DND-41 (cell line): ENCODE data around the gene MCU.

Source experiments
- ATAC-seq: fragments of 200-7000 bp; cut with Tn5 transposase; 3 replicates; pipeline ENCODE4 v1.9.1; 2021; ENCODE audit warnings: low read depth; ENCODE audit not compliant: insufficient read depth
- DNase-seq: peaks from one replicate; pipeline ENCODE4 v3.0.0-alpha.2; 2020
- H2AFZ ChIP-seq: 2 replicates; pipeline ENCODE4 v1.6.0; 2012; ENCODE audit warnings: low read depth, low read length
- H3K27ac ChIP-seq: 2 replicates; pipeline ENCODE4 v1.5.1; 2012; ENCODE audit warnings: low read length, inconsistent platforms
- H3K27me3 ChIP-seq: fragments of 200-600 bp; sonication (generic); 2 replicates; pipeline ENCODE4 v1.6.0; 2012; ENCODE audit warnings: low read length, mild to moderate bottlenecking, inconsistent platforms; ENCODE audit not compliant: insufficient read depth, poor library complexity
- H3K36me3 ChIP-seq: 2 replicates; pipeline ENCODE4 v1.5.1; 2012; ENCODE audit warnings: low read length, inconsistent platforms; ENCODE audit not compliant: insufficient read depth
- H3K4me1 ChIP-seq: 2 replicates; pipeline ENCODE4 v1.5.1; 2012; ENCODE audit warnings: mild to moderate bottlenecking, low read length; ENCODE audit not compliant: insufficient read depth
- H3K4me2 ChIP-seq: 2 replicates; pipeline ENCODE4 v1.6.0; 2012; ENCODE audit warnings: mild to moderate bottlenecking, moderate library complexity, low read length, inconsistent platforms; ENCODE audit not compliant: insufficient read depth
- H3K4me3 ChIP-seq, 2 experiments: fragments of 200-600 bp in 1 of 2; shearing (Covaris generic) in 1 of 2; 2 replicates each; pipeline ENCODE4 v1.5.1; 2012 to 2016; ENCODE audit warnings: inconsistent platforms in 2 of 2, low read length in 2 of 2, mild to moderate bottlenecking in 2 of 2, low read depth in 1 of 2, moderate library complexity in 1 of 2
- H3K79me2 ChIP-seq: 2 replicates; pipeline ENCODE4 v1.6.0; 2012; ENCODE audit warnings: low read length, inconsistent platforms; ENCODE audit not compliant: insufficient read depth
- H3K9ac ChIP-seq: 2 replicates; pipeline ENCODE4 v1.6.0; 2012; ENCODE audit warnings: low read depth, mild to moderate bottlenecking, inconsistent platforms, low read length, moderate library complexity
- H3K9me3 ChIP-seq: 2 replicates; pipeline ENCODE4 v1.5.1; 2012; ENCODE audit warnings: low read length, moderate library complexity, mild to moderate bottlenecking, inconsistent platforms; ENCODE audit not compliant: insufficient read depth, severe bottlenecking
- H4K20me1 ChIP-seq: 2 replicates; pipeline ENCODE4 v1.6.0; 2012; ENCODE audit warnings: low read length; ENCODE audit not compliant: insufficient read depth
- CTCF ChIP-seq: IDR thresholded peaks from 2 replicates; pipeline ENCODE4 v1.5.1; 2012; ENCODE audit warnings: borderline replicate concordance, low read length, moderate library complexity, mild to moderate bottlenecking; ENCODE audit not compliant: poor library complexity, severe bottlenecking; ENCODE audit errors: extremely low read depth
- EZH2 ChIP-seq: IDR thresholded peaks from 3 replicates; pipeline ENCODE4 v1.6.1; 2012; ENCODE audit warnings: borderline replicate concordance, low read depth, mild to moderate bottlenecking, moderate library complexity, low read length, inconsistent platforms; ENCODE audit not compliant: severe bottlenecking

MCU gene

GRCh38 chr10:72779874-72780273 is 87.9 kb downstream of the MCU start:
- Histone ChIP-seq H4K20me1 (peaks cover 7% of the 10 kb centered on the region; the same call in 1 of the 2 replicates), H3K4me1 (no peaks in the 10 kb centered on the region), H3K27ac (no peak overlapping the region), H3K36me3 (no peaks in the 10 kb centered on the region), H3K27me3 (no peaks in the 10 kb centered on the region), H3K9ac (no peak overlapping the region), H2AFZ (no peak overlapping the region), H3K4me3 (no peak overlapping the region), H3K79me2 (no peaks in the 10 kb centered on the region), H3K4me2 (no peak overlapping the region), H3K9me3 (no peaks in the 10 kb centered on the region)
- no peak for DNase-seq
- ATAC-seq: no peak
- TF ChIP-seq EZH2: no peak
- TF ChIP-seq CTCF: no peak

GRCh38 chr10:72782649-72783330 is 90.8 kb downstream of the MCU start:
- Histone ChIP-seq H4K20me1 (peaks cover 8% of the 10 kb centered on the region; the same call in 1 of the 2 replicates), H3K79me2 (0 out of 2 replicates have a peak, but pooled peaks cover 3% of the 10 kb centered on the region), H3K36me3 (no peaks in the 10 kb centered on the region), H2AFZ (no peak overlapping the region), H3K27me3 (no peaks in the 10 kb centered on the region), H3K27ac (no peak overlapping the region), H3K4me1 (no peaks in the 10 kb centered on the region), H3K9ac (no peak overlapping the region), H3K4me3 (no peak overlapping the region), H3K4me2 (no peak overlapping the region), H3K9me3 (no peaks in the 10 kb centered on the region)
- no peak for ATAC-seq
- no peak for DNase-seq
- no peak for TF ChIP-seq EZH2
- no peak for TF ChIP-seq CTCF

GRCh38 chr10:72783410-72783833 is 91.5 kb downstream of the MCU start:
- TF ChIP-seq CTCF: no peak
- DNase-seq (no peak), ATAC-seq (no peak)
- Histone ChIP-seq H3K27ac (no peak overlapping the region), H3K36me3 (no peaks in the 10 kb centered on the region), H3K27me3 (no peaks in the 10 kb centered on the region), H3K9ac (no peak overlapping the region), H3K79me2 (0 out of 2 replicates have a peak, but pooled peaks cover 3% of the 10 kb centered on the region), H4K20me1 (peaks cover 8% of the 10 kb centered on the region; the same call in 1 of the 2 replicates), H3K4me1 (no peaks in the 10 kb centered on the region), H3K4me3 (no peak overlapping the region), H3K4me2 (no peak overlapping the region), H3K9me3 (no peaks in the 10 kb centered on the region), H2AFZ (no peak overlapping the region)
